Epithelial cell of proximal tubule (primary cell): ENCODE measurements around the gene STAB1. TPM values are rescaled to one million over a fixed set of nuclear protein-coding genes. Genes with fewer than 3 reads are reported as not detected.

ENCODE experiments used
- DNase-seq: peaks from one replicate; pipeline ENCODE4 v3.0.0-alpha.2; 2011; ENCODE audit warnings: low read depth
- H3K4me3 ChIP-seq: 2 replicates; pipeline ENCODE4 v1.5.1; 2011; ENCODE audit warnings: low read depth, mild to moderate bottlenecking, low read length
- CTCF ChIP-seq: conservative IDR thresholded peaks from 2 replicates; pipeline ENCODE4 v1.5.1; 2012; ENCODE audit warnings: low read depth, mild to moderate bottlenecking, low read length
- total RNA-seq: library from RNA; depleted of rRNA; stranded (reverse); fragments of >200 nt; gene quantifications from 2 replicates; pipeline ENCODE4 v1.2.3, GENCODE V29; 2015

The STAB1 gene
- 0.14 and 0.52 TPM in 2 replicates for total RNA-seq

GRCh38 chr3:52494886-52495495, at the start of gene STAB1:
STAB1 (plus strand) TSS chr3:52495338; CDS start chr3:52495414, 76 bp downstream.
- no peak for DNase-seq
- H3K4me3 ChIP-seq, result no peak within 1 kb of the TSS
- no peak for TF ChIP-seq CTCF

- no peak overlapping the region for H3K4me3 ChIP-seq
- DNase-seq, result no peak
- no peak for TF ChIP-seq CTCF
These were observed 49.1 kb upstream of the STAB1 start for GRCh38 chr3:52446042-52446441.

- DNase-seq, result no peak
- TF ChIP-seq CTCF, result peak; percentile 100
- no peak overlapping the region for H3K4me3 ChIP-seq
These were observed 48.3 kb upstream of the STAB1 start for GRCh38 chr3:52446631-52447511.

- no peak for DNase-seq
- TF ChIP-seq CTCF, result no peak
- no peak overlapping the region for H3K4me3 ChIP-seq
These were observed 47.4 kb upstream of the STAB1 start for GRCh38 chr3:52447512-52448355.

- H3K4me3 ChIP-seq, result no peak overlapping the region
- TF ChIP-seq CTCF, result no peak
- no peak for DNase-seq
These were observed 44.5 kb upstream of the STAB1 start for GRCh38 chr3:52450489-52451236.

GRCh38 chr3:52451237-52452083, 43.7 kb upstream of the STAB1 start:
- TF ChIP-seq CTCF, result no peak
- DNase-seq, result no peak
- no peak overlapping the region for H3K4me3 ChIP-seq
